SIG-M5 treated with dmso at 0.1 percent for 504 hours (cell line): Measurements from ENCODE around the gene RANBP1.

Experiments used
- DNase-seq: peaks from one replicate; lab custom pipeline; 2025; ENCODE audit not compliant: unreplicated experiment; lab: John Stamatoyannopoulos, UW

Gene RANBP1

GRCh38 chr22:20123366-20124082 is 7.6 kb downstream of the RANBP1 start:
- no peak for DNase-seq

DNA sequence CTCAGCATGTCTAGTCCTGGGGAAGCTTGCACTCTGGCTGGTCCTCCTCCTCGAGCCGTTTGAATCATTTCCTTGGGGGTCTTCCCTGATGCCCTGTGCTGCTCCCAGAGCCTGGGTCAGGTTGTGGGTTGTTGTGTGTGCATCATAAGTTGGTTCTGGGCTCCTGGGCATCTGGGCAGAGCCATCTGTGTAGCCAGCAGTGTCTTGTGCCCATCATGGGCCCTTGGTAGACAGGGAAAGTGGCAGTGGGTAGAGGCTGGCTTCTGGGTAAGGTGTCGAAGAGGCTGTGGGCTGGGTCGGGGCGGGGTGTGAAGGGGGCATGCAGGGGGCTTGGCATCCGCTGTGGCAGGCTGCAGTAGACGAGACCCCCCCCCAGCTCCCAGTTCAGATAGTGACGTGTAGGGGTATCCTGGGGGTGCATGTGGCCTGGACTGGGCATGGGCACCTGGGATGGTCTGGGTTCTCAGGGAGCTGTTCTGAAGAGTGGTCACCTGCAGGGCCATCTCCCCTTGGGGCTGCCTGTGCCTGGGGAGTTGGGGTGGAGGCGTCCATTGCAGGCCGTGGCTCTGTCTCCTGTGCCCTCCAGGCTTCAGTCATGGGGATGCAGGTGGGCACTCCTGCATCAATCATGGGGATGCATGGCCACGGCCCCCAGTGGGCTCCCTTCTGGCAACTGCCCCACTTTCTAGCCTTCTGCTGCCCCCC is 8.3 kb downstream of the RANBP1 start:
- DNase-seq: no peak

GRCh38 chr22:20125201-20126174 is 9.6 kb downstream of the RANBP1 start:
- no peak for DNase-seq

- no peak for DNase-seq
Observed at GRCh38 chr22:20126284-20127029, 10.6 kb downstream of the RANBP1 start.

DNA sequence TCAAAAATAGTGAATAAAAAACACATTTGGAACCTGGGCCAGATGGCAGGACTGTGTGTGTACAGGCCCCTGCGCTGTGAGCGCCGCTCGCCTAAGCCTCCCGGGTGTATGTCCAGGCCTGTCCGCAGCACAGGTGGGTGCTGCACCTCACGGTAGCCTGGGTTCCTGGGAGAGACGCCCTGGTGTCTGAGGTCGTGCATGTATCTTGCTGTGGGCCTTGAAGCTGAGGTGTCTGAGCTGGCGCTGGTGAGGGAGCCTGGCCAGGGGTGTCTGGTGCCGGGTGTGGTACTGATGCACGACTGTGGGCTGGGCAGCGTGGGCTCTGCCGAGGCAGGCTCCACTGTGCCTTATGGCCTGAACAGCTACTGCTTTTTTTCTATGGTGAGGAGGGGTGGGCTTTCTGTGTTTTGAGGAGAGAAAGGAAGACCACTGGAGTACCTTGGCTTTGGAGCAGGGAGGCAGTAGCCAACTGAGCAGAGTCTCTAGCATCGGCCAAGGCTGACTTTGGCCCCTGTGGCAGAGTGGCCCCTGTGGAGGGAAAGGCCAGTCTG is 11.5 kb downstream of the RANBP1 start:
- no peak for DNase-seq

DNA sequence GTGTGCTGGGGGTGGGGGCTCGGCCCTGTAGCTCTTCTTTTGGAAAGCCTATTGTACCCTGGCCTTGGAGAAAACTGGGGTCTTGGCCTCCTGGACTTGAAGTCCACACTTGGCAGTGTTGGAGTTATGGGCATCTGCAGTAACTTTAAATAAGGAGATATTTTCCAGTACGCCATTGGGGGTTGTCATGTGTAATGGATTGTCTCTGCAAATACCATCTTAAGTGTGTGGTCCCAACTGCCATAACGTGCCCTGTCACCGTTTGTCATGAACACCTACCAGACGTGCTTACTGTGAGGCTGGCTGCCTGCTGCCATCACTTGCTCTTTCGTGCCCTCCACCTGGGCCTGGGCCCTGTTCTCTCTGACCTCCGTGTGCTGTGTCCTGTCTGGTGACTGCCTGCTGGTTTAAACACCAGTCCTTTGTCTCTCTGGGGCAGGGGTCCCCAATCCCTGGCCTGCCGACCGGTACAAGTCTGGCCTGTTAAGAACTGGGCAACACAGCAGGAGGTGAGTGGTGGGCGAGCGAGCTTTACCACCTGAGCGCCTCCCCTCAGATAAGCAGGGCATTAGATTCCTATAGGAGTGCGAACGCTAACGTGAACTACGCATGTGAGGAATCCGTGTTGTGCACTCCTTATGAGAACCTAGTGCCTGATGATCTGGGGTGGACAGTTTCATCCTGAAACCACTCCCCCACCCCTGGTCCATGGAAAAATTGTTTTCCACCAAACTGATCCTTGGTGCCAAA is 12.1 kb downstream of the RANBP1 start:
- DNase-seq: no peak

DNA sequence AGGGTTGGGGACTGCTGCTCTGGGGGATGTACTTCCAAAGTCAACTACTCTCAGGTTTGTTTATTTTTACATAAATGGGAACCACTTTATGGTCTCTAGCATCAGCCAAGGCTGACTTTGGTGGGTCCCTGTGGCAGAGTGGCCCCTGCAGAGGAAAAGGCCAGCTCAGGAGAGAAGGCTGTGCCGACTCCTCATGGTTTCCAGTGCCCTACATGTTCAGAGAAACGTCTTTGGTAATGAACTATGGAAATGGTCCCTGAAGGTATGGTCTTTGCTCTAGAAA is 12.7 kb downstream of the RANBP1 start:
- no peak for DNase-seq

- DNase-seq: peak; percentile 31
Observed at GRCh38 chr22:20128902-20129746, 13.2 kb downstream of the RANBP1 start.

GRCh38 chr22:20129747-20130014 is 13.8 kb downstream of the RANBP1 start:
- DNase-seq: no peak

DNA sequence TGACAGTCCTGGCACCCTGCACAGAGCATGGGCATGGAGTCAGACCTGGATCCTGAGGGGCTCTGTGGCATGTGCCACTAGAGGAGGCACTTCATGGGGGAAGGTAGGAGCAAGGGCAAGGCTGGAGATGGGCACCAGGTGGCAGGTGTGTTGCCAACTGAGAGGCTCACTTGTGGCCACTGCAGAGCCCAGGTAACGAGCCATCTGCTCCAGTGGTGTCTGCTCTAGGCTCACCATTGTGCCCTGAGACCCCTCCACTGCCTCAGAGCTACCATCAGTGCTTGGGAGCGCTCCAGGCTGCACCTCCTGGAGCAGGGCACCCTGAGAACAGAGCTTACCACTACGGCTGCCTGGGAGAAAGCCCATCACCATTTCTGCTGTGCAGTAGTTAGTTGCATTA is 14.4 kb downstream of the RANBP1 start:
- DNase-seq: no peak

GRCh38 chr22:20130731-20131596 is 15.1 kb downstream of the RANBP1 start:
- DNase-seq: peak; percentile 45

GRCh38 chr22:20131597-20131858 is 15.6 kb downstream of the RANBP1 start, which contains the start of gene ZDHHC8:
Gene ZDHHC8 (plus strand): TSS chr22:20131804. CDS start chr22:20131948, 144 bp downstream.
- no peak for DNase-seq

DNA sequence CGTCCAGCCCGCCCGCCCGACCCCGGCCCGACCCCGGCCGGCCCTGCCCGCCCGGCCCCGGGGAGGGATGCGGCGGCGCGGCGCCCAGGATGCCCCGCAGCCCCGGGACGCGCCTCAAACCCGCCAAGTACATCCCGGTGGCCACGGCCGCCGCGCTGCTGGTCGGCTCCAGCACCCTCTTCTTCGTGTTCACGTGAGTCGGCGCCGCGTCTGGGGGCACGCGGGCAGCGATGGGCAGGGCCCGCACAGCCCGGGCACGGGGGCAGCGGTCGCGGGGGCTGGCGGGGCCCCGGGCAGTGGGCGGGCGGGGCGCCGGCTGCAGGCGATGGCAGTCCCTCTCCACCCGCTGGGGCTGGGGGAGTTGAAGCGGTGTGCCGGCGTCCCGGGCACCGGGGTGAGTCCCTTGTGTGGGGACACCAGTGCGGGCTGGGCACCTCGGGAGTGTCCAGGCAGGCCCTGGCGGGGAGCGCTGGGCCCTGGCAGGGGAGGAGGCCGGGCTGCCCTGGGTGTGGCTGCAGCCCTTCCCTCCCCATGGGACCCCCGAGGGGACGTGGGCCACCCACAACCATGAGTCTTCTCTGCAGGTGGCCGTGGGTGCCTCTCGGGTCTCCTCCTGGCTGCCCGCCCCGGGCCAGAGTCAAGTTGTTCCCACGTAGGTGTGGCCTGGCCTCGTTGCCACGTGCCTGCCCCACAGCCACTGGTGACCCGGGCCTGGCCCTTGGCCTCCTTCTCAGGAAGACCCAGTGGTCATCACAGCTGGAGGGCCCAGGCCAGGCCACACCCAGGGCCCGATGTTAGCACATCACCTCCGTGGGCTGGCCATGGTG is 16.2 kb downstream of the RANBP1 start:
- no peak for DNase-seq

DNA sequence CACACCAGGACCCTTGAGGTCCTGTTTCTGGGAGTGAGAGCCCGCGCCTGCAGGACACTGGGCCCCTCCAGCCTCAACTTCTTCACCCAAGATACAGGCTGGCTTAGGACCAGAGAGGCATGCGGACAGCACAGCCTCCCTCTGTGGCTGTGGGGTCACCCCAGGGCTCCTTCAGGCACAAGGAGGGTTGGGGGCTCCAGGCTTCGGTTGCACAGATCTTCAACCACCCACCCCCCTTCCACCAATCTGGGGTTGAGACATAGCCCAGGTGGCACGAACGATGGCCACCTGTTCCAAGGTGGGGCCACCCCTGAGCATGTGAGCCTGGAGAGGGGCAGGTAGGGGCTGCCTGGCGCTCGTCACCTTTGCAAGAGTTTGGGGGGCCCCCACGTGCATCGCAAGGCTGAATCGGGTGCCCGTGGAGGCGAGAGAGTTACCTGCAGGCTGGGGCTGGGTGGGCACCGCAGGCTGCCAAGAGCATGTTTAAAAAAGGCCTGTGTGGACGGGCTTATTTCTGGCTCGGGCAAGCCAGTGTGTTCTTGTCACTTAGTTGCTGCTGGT is 16.9 kb downstream of the RANBP1 start:
- DNase-seq: no peak

DNA sequence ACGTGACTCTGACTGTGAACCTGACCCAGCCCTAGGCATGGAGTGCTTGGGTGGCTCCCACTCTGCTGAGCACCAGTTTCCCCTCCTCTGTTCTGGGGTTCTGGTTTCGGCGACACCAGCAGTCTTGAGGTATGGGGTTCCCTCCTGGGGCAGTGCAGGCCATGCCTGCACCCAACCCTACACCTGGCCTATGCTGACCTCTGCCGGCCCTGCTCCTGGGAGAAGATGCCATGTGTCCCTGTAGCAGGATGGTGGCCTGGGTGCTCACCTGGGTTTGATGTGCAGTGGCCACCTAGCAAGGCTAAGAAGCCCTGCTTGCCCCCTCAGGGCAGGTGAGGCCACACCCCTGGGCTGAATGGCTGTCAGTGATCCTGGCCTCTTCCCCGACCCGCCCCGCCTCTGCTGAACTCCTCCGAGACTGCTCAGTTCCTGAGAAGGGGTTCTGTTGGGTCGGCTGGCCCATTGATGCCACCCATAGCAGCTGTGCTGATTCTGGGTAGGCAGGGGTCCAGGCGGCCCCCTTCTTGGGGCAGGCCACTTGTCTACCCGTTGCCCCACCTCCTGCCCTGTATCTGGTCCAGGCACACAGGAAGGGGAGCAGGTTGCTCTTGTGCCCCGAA is 18.1 kb downstream of the RANBP1 start:
- no peak for DNase-seq

DNA sequence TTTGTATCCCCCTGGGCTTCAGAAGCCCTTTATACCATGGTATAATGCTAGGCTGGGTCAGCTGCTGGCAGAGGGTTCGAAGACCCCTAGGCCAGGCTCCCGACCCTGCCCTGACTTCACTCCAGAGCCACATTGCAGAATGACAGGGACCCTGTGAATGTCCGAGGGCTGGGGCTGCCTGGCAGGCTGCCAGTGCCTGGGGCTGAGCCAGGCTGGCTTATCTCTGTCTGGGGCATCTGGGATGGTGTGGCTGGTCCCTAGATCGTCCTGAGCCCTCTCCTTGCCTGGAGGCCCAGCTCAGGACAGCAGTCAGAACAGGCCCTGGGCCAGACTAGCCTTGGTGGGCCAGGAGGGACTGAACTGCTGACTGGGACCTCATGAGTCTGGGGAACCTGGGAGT is 19.4 kb downstream of the RANBP1 start:
- DNase-seq: no peak
